H9 (cell line): ENCODE measurements around the gene CHORDC1. TPM values are rescaled to one million over a fixed set of nuclear protein-coding genes. Genes with fewer than 3 reads are reported as not detected.

Source experiments
- DNase-seq: peaks from one replicate; pipeline ENCODE4 v3.0.0-alpha.2; 2017
- H2AFZ ChIP-seq: one replicate; pipeline ENCODE4 v1.6.1; 2013; ENCODE audit warnings: mild to moderate bottlenecking, low read length, control low read depth, moderate library complexity
- H2AK5ac ChIP-seq: 2 replicates; pipeline ENCODE4 v1.6.1; 2013; ENCODE audit warnings: low read length, control low read depth, mixed read lengths; ENCODE audit not compliant: insufficient read length
- H2BK120ac ChIP-seq: one replicate; pipeline ENCODE4 v1.6.1; 2013; ENCODE audit warnings: low read depth, mild to moderate bottlenecking, low read length, control low read depth, inconsistent platforms; ENCODE audit not compliant: poor library complexity, severe bottlenecking
- H2BK12ac ChIP-seq: 2 replicates; pipeline ENCODE4 v1.6.1; 2013; ENCODE audit warnings: low read length, control low read depth, mixed read lengths, low read depth; ENCODE audit not compliant: insufficient read length
- H2BK15ac ChIP-seq: 2 replicates; pipeline ENCODE4 v1.6.1; 2013; ENCODE audit warnings: low read depth, low read length, control low read depth
- H2BK20ac ChIP-seq: one replicate; pipeline ENCODE4 v1.6.1; 2013; ENCODE audit warnings: low read depth, mild to moderate bottlenecking, low read length, control low read depth, inconsistent platforms; ENCODE audit not compliant: poor library complexity, severe bottlenecking
- H2BK5ac ChIP-seq: 2 replicates; pipeline ENCODE4 v1.6.1; 2013; ENCODE audit warnings: low read length, control low read depth, mixed read lengths; ENCODE audit not compliant: insufficient read length
- H3K14ac ChIP-seq: 2 replicates; pipeline ENCODE4 v1.6.1; 2013; ENCODE audit warnings: low read length, control low read depth; ENCODE audit not compliant: insufficient read depth
- H3K18ac ChIP-seq: 2 replicates; pipeline ENCODE4 v1.6.1; 2013; ENCODE audit warnings: low read depth, mild to moderate bottlenecking, mixed read lengths, low read length, control low read depth; ENCODE audit not compliant: insufficient read length
- H3K23ac ChIP-seq: 2 replicates; pipeline ENCODE4 v1.6.1; 2013; ENCODE audit warnings: low read length, control low read depth, mixed read lengths, low read depth; ENCODE audit not compliant: insufficient read length
- H3K23me2 ChIP-seq: 2 replicates; pipeline ENCODE4 v1.6.1; 2013; ENCODE audit warnings: low read depth, mild to moderate bottlenecking, mixed read lengths, low read length, control low read depth; ENCODE audit not compliant: insufficient read length, poor library complexity, severe bottlenecking
- H3K27ac ChIP-seq: 2 replicates; pipeline ENCODE4 v1.5.1; 2013; ENCODE audit warnings: low read length, control low read depth, mixed read lengths, low read depth; ENCODE audit not compliant: insufficient read length
- H3K27me3 ChIP-seq: 2 replicates; pipeline ENCODE4 v1.6.1; 2013; ENCODE audit warnings: low read length, control low read depth, inconsistent platforms; ENCODE audit not compliant: insufficient read depth
- H3K4ac ChIP-seq: 2 replicates; pipeline ENCODE4 v1.6.1; 2013; ENCODE audit warnings: low read depth, mild to moderate bottlenecking, control low read depth, inconsistent platforms, low read length, moderate library complexity
- H3K4me1 ChIP-seq: 2 replicates; pipeline ENCODE4 v1.6.1; 2013; ENCODE audit warnings: low read length, control low read depth, inconsistent platforms; ENCODE audit not compliant: insufficient read depth
- H3K4me2 ChIP-seq: 2 replicates; pipeline ENCODE4 v1.6.1; 2013; ENCODE audit warnings: low read length, control low read depth, mixed read lengths; ENCODE audit not compliant: insufficient read length, insufficient read depth
- H3K56ac ChIP-seq: 2 replicates; pipeline ENCODE4 v1.6.1; 2013; ENCODE audit warnings: low read depth, mild to moderate bottlenecking, mixed read lengths, low read length, control low read depth; ENCODE audit not compliant: insufficient read length
- H3K79me1 ChIP-seq: 2 replicates; pipeline ENCODE4 v1.6.1; 2013; ENCODE audit warnings: low read depth, mild to moderate bottlenecking, moderate library complexity, low read length, control low read depth, inconsistent platforms; ENCODE audit not compliant: insufficient read depth, poor library complexity, severe bottlenecking
- H3K79me2 ChIP-seq: 2 replicates; pipeline ENCODE4 v1.6.1; 2013; ENCODE audit warnings: low read length, control low read depth, inconsistent platforms; ENCODE audit not compliant: insufficient read depth
- H3K9ac ChIP-seq: 2 replicates; pipeline ENCODE4 v1.6.1; 2013; ENCODE audit warnings: low read length, control low read depth, mixed read lengths; ENCODE audit not compliant: insufficient read length; ENCODE audit errors: extremely low read depth
- H3K9me3 ChIP-seq: one replicate; pipeline ENCODE4 v1.6.1; 2013; ENCODE audit warnings: low read depth, low read length, inconsistent platforms; ENCODE audit not compliant: control insufficient read depth
- H3T11ph ChIP-seq: one replicate; pipeline ENCODE4 v1.6.1; 2013; ENCODE audit warnings: mild to moderate bottlenecking, low read length, control low read depth, inconsistent platforms
- H4K20me1 ChIP-seq: one replicate; pipeline ENCODE4 v1.6.1; 2013; ENCODE audit not compliant: control insufficient read depth, insufficient read length, insufficient read depth
- H4K5ac ChIP-seq: 2 replicates; pipeline ENCODE4 v1.6.1; 2013; ENCODE audit warnings: low read depth, mild to moderate bottlenecking, mixed read lengths, low read length, control low read depth; ENCODE audit not compliant: insufficient read length
- H4K8ac ChIP-seq: replicated peaks from 2 replicates; pipeline ENCODE4 v1.6.1; 2013; ENCODE audit warnings: low read length, control low read depth, mixed read lengths, low read depth; ENCODE audit not compliant: insufficient read length
- H4K91ac ChIP-seq: 2 replicates; pipeline ENCODE4 v1.6.1; 2013; ENCODE audit warnings: low read depth, mild to moderate bottlenecking, moderate library complexity, mixed read lengths, low read length, control low read depth; ENCODE audit not compliant: insufficient read length
- H3K27ac Mint-ChIP-seq, 3 experiments: 2 replicates in 2 of 3; 3 replicates in 1 of 3; pipeline ENCODE4 v1.8.0; 2020 to 2021; ENCODE audit warnings: mixed read lengths in 3 of 3, mild to moderate bottlenecking in 1 of 3, moderate library complexity in 1 of 3
- H3K27me3 Mint-ChIP-seq: 2 replicates; pipeline ENCODE4 v1.8.0; 2021; ENCODE audit warnings: low read depth, mild to moderate bottlenecking, moderate library complexity, mixed read lengths
- H3K36me3 Mint-ChIP-seq, 3 experiments: 2 replicates in 2 of 3; 3 replicates in 1 of 3; pipeline ENCODE4 v1.8.0; 2020 to 2021; ENCODE audit warnings: low read depth in 3 of 3, mixed read lengths in 3 of 3; ENCODE audit not compliant: insufficient read depth in 1 of 3
- H3K4me1 Mint-ChIP-seq, 2 experiments: 2 replicates each; pipeline ENCODE4 v1.8.0; 2020; ENCODE audit warnings: mixed read lengths in 2 of 2
- H3K4me3 Mint-ChIP-seq, 2 experiments: 2 replicates in 1 of 2; 3 replicates in 1 of 2; pipeline ENCODE4 v1.8.0; 2020 to 2021; ENCODE audit warnings: mild to moderate bottlenecking in 2 of 2, mixed read lengths in 2 of 2, moderate library complexity in 1 of 2
- H3K9me3 Mint-ChIP-seq, 2 experiments: 2 replicates in 1 of 2; 3 replicates in 1 of 2; pipeline ENCODE4 v1.8.0; 2020; ENCODE audit warnings: mild to moderate bottlenecking in 2 of 2, mixed read lengths in 2 of 2, moderate library complexity in 1 of 2
- CTCF ChIP-seq: fragments of 200-600 bp; sonication (generic); conservative IDR thresholded peaks from 3 replicates; pipeline ENCODE4 v1.8.0; 2021; ENCODE audit warnings: antibody characterized with exemption, mild to moderate bottlenecking
- WGBS: extraction: QIAGEN DNeasy Blood & Tissue Kit; methylation state at CpG from one replicate; pipeline ENCODE4 v1.1.7; 2013; ENCODE audit warnings: missing lambda C conversion rate, low lambda C conversion rate, mixed read lengths; ENCODE audit not compliant: insufficient read length; ENCODE audit errors: extremely low coverage; 5-methylcytosine and 5-hydroxymethylcytosine counted together
- total RNA-seq: library from RNA; stranded (reverse); gene quantifications from 2 replicates; pipeline ENCODE4 v1.2.1, GENCODE V29; 2021

CHORDC1 gene
- total RNA-seq, 1 experiment from 2014 or later: 77.7 TPM

- no peak for TF ChIP-seq CTCF
- H3T11ph ChIP-seq: no peak overlapping the region
- no peaks in the 10 kb centered on the region for H4K20me1 ChIP-seq
- H2BK15ac ChIP-seq: no peak overlapping the region
- H2AK5ac ChIP-seq: no peak overlapping the region
- no peak overlapping the region for H3K56ac ChIP-seq
- H3K27me3 ChIP-seq: no peaks in the 10 kb centered on the region
- 0 out of 4 replicates have a peak, but pooled peaks cover 0 to 4% of the 10 kb centered on the region in 2 experiments for H3K4me1 Mint-ChIP-seq
- H3K9ac ChIP-seq: no peak overlapping the region
- H3K9me3 Mint-ChIP-seq: peaks cover 0 to 4% of the 10 kb centered on the region in 2 experiments; a peak in 1 of 5 replicates
- H2BK120ac ChIP-seq: no peak overlapping the region
- no peak overlapping the region for H2BK20ac ChIP-seq
- no peaks in the 10 kb centered on the region for H3K79me1 ChIP-seq
- no peak overlapping the region for H2BK12ac ChIP-seq
- H3K23me2 ChIP-seq: no peaks in the 10 kb centered on the region
- no peak overlapping the region for H3K14ac ChIP-seq
- H4K8ac ChIP-seq: no peak overlapping the region
- H3K4me1 ChIP-seq: no peaks in the 10 kb centered on the region
- no peaks in the 10 kb centered on the region for H3K79me2 ChIP-seq
- no peak overlapping the region for H3K4me3 Mint-ChIP-seq
- no peaks in the 10 kb centered on the region; the same call in 1 of the 2 replicates for H3K27me3 Mint-ChIP-seq
- no peak overlapping the region for H3K18ac ChIP-seq
- no peaks in the 10 kb centered on the region for H3K9me3 ChIP-seq
- H4K5ac ChIP-seq: no peak overlapping the region
- no peak for DNase-seq
- H2AFZ ChIP-seq: no peak overlapping the region
- no peak overlapping the region for H3K4me2 ChIP-seq
- H3K23ac ChIP-seq: no peak overlapping the region
- H3K27ac ChIP-seq: no peak overlapping the region
- WGBS: no CpG with 5 or more reads among the region's 2 CpGs
- no peak overlapping the region for H3K27ac Mint-ChIP-seq
- H3K36me3 Mint-ChIP-seq: no peaks in the 10 kb centered on the region; a peak in 2 of 7 replicates
- H2BK5ac ChIP-seq: no peak overlapping the region
- no peak overlapping the region for H4K91ac ChIP-seq
- H3K4ac ChIP-seq: no peak overlapping the region
Observed at GRCh38 chr11:90254065-90254464, 31.2 kb upstream of the CHORDC1 start.
